Duodenal mucosa (tissue), 2 donors: ENCODE measurements around the gene ZFPM1.

Experiments used
- H3K27ac ChIP-seq: one replicate; pipeline ENCODE4 v1.7.0; 2013; ENCODE audit warnings: low read depth, low read length
- H3K27me3 ChIP-seq, 2 donors: one replicate each; pipeline ENCODE4 v1.7.0; 2013; ENCODE audit warnings: low read length in 2 of 2, control low read depth in 1 of 2; ENCODE audit not compliant: insufficient read depth in 2 of 2, control insufficient read depth in 1 of 2
- H3K36me3 ChIP-seq, 2 donors: one replicate each; pipeline ENCODE4 v1.7.0; 2013; ENCODE audit warnings: low read length in 2 of 2, control low read depth in 1 of 2; ENCODE audit not compliant: insufficient read depth in 2 of 2, control insufficient read depth in 1 of 2
- H3K4me1 ChIP-seq, 2 donors: one replicate each; pipeline ENCODE4 v1.7.0; 2013; ENCODE audit warnings: low read length in 2 of 2, control low read depth in 1 of 2; ENCODE audit not compliant: insufficient read depth in 2 of 2, control insufficient read depth in 1 of 2
- H3K4me3 ChIP-seq, 2 donors: one replicate each; pipeline ENCODE4 v1.7.0; 2013; ENCODE audit warnings: low read length in 2 of 2, low read depth in 1 of 2
- H3K9ac ChIP-seq, 2 donors: one replicate each; pipeline ENCODE4 v1.7.0; 2013; ENCODE audit warnings: low read length in 2 of 2, low read depth in 1 of 2
- H3K9me3 ChIP-seq, 2 donors: one replicate each; pipeline ENCODE4 v1.7.0; 2013; ENCODE audit warnings: low read length in 2 of 2, control low read depth in 1 of 2; ENCODE audit not compliant: control insufficient read depth in 1 of 2

ZFPM1 gene

DNA sequence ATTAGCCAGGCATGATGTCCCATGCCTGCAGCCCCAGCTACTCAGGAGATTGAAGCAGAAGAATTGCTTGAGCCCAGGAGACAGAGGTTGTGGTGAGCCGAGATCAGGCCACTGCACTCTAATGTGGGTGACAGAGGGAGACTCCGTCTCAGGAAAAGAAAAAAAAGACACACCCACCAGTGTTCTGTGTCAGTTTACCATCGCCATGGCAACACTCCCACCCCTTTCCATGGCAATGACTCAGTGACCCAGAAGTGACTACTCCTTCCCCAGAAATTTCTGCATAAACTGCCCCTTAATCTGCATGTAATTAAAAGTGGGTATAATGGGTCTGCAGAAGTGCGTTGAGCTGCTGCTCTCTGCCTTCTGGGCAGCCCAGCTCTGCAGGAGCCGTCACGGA lies 113.1 kb downstream of the ZFPM1 start:
- Histone ChIP-seq H3K9ac (no peak overlapping the region), H3K9me3 (no peaks in the 10 kb centered on the region), H3K27me3 (no peaks in the 10 kb centered on the region), H3K27ac (no peak overlapping the region), H3K4me1 (peaks cover 9 to 12% of the 10 kb centered on the region in 2 donors), H3K36me3 (no peaks in the 10 kb centered on the region), H3K4me3 (no peak overlapping the region)

DNA sequence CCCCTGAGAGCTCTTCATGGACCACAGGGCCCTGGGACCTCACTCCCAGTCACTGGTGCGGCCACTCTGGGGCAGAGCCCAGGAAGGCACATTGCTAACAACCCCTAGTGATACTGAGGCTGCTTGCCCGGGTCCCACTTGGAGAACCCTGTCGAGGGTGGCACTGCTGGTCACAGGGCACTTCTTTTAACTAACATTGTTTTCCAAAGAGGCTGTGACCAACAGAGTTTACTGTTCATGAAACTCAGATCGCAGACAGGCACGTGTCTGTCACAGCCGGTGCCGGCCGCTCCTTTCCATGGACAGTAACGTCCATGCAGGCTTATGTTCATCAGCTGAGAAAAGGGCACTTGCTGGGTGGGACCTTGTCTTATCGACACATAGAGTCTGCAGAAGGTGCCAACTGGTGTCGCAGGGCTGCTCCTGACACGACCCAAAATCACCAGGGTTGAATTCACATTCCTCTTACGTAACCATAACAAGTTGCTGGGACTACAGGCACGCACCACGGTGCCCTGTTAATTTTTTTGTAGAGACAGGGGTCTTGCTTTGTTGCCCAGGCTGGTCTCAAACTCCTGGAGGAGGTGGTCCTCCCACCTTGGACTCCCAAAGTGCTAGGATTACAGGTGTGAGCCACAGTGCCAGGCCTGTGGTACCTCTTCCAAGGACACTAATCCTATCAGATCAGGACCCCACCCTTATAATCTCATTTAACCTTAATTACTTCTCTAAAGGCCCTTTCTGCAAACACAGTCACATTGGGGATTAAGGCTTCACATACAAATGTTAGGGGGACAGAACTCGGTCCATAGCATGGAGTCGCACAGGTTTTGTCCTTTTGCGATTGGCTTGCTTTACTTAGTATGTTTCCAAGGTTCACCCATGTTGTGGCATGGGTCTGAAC lies 115.9 kb downstream of the ZFPM1 start:
- Histone ChIP-seq H3K4me3 (peak overlapping the region; percentile 82 to 83), H3K4me1 (peaks cover 18 to 25% of the 10 kb centered on the region in 2 donors), H3K9me3 (no peaks in the 10 kb centered on the region), H3K36me3 (peaks cover 9 to 15% of the 10 kb centered on the region in 2 donors), H3K27ac (no peak overlapping the region), H3K9ac (peak overlapping the region; percentile 68 to 80), H3K27me3 (no peaks in the 10 kb centered on the region)

DNA sequence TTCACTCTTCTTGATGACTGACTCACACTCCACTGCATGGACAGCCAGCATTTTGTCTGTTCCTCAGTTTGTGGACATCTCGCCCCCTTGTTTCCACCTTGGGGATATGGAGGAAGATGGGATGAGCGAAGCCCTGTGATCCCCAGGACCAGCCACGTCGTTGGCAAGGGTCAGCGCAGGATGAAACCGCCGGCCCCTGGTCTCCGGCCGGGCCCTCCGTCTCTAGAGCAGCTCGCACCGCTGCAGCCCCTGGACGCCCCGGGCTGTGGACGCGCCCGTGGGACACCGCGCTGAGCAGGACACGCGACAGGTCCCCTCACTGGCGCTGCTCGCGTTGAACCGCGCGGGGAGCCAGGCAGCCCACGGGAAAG lies 116.5 kb downstream of the ZFPM1 start:
- Histone ChIP-seq H3K4me1 (peaks cover 18 to 25% of the 10 kb centered on the region in 2 donors), H3K36me3 (peaks cover 9 to 15% of the 10 kb centered on the region in 2 donors), H3K27me3 (no peaks in the 10 kb centered on the region), H3K9me3 (no peaks in the 10 kb centered on the region), H3K27ac (no peak overlapping the region), H3K9ac (peak overlapping the region; percentile 68 to 80), H3K4me3 (peak overlapping the region; percentile 82 to 83)

- peak within 1 kb of the TSS; percentile 68 to 80 for H3K9ac ChIP-seq
- H3K27me3 ChIP-seq = no peaks in the 10 kb centered on the region
- peaks cover 18 to 25% of the 10 kb centered on the region in 2 donors for H3K4me1 ChIP-seq
- H3K4me3 ChIP-seq = peak within 1 kb of the TSS; percentile 85 to 87
- peaks cover 10 to 17% of the 10 kb centered on the region in 2 donors for H3K36me3 ChIP-seq
- H3K27ac ChIP-seq = peak within 1 kb of the TSS; percentile 77
- H3K9me3 ChIP-seq = no peaks in the 10 kb centered on the region
Measured at GRCh38 chr16:88569985-88570690, 117.1 kb downstream of the ZFPM1 start, which contains the start of gene ZC3H18. Gene ZC3H18, plus strand, starts transcription at chr16:88570403. Its CDS starts 6,721 bp downstream, at chr16:88577124.

DNA sequence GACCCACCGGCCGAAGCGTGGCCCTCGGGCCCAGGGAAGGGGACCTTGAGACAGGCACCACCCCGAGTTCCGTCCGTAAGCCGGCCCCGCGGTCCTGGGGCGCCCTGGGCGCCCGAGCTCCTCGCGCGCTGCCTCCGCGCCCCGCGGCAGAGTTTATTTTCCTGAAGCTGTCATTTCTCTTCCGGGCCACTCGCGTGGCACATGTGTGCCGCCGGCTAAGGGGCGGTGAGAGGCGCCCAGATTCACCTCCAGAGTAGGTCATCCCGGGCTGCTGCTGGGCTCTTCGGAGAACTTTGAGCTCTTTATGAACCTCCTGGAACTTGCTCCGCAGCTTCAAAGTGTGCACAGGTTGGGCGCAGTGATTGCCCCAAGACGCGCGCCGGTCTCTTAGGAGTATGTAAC lies 117.6 kb downstream of the ZFPM1 start:
- peak overlapping the region; percentile 58 to 76 for H3K9ac ChIP-seq

DNA sequence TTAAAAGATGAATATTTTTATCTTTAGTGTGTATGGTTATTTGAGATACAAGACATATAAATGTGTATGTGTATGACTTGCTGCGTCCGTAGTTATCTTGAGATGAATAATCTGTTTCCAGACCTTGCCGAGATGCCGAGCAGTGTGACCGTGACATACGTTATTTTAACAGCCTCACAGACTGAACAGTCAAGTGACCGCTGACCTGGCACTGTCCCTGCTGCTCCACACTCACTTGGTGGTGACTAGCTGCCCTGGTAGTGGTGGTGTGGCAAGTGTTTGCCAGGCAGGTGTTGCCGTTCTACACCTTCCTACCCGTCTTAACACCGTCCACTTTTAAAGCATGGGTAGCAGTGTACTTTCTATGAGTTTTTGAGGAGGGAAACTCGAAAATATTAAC lies 122.2 kb downstream of the ZFPM1 start:
- Histone ChIP-seq H3K4me1 (peaks cover 12 to 19% of the 10 kb centered on the region in 2 donors), H3K27ac (no peak overlapping the region), H3K27me3 (no peaks in the 10 kb centered on the region), H3K9ac (no peak overlapping the region), H3K9me3 (no peaks in the 10 kb centered on the region), H3K4me3 (no peak overlapping the region), H3K36me3 (peaks cover 33 to 64% of the 10 kb centered on the region in 2 donors)

More for the DNA sequence above, 117.6 kb downstream of the ZFPM1 start:
- Histone ChIP-seq H3K9me3 (no peaks in the 10 kb centered on the region), H3K36me3 (peaks cover 12 to 21% of the 10 kb centered on the region in 2 donors), H3K4me3 (peak overlapping the region; percentile 85 to 87), H3K27ac (peak overlapping the region; percentile 48), H3K4me1 (peaks cover 18 to 25% of the 10 kb centered on the region in 2 donors), H3K27me3 (no peaks in the 10 kb centered on the region)

DNA sequence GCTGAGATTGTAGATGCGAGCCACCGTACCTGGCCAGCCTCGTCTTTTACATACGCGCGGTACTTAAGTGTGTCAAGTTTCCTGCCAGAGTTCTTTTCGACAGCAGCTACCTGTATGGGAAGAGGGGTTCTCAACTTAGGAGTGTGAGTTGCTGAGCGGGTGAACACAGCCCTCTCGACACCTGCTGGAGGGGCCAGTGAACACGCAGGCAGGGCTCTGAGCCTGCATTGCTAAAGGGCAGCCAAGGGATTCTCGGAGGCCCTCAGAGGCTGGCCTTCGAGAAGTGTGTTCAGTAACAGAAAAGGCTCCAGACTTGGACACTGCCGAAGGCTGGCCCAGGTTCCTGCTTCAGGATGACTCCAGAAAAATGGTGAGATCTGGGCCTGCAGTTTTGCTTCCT lies 123.2 kb downstream of the ZFPM1 start:
- Histone ChIP-seq H3K36me3 (peaks cover 33 to 74% of the 10 kb centered on the region in 2 donors), H3K27me3 (no peaks in the 10 kb centered on the region), H3K9ac (no peak overlapping the region), H3K9me3 (no peaks in the 10 kb centered on the region), H3K4me1 (peaks cover 8 to 12% of the 10 kb centered on the region in 2 donors), H3K27ac (no peak overlapping the region), H3K4me3 (no peak overlapping the region)

DNA sequence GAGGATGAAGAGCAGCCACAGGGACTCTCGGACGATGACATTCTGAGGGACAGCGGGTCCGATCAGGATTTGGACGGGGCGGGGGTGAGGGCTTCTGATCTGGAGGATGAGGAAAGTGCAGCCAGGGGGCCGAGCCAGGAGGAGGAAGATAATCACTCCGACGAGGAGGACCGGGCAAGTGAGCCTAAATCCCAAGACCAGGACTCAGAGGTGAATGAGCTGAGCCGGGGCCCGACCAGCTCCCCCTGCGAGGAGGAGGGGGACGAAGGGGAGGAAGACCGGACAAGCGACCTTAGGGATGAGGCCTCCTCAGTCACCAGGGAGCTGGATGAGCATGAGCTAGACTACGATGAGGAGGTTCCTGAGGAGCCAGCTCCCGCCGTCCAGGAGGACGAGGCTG lies 124.1 kb downstream of the ZFPM1 start:
- Histone ChIP-seq H3K36me3 (peaks cover 38 to 79% of the 10 kb centered on the region in 2 donors), H3K9ac (no peak overlapping the region), H3K4me3 (no peak overlapping the region), H3K4me1 (peaks cover 0 to 3% of the 10 kb centered on the region in 2 donors), H3K9me3 (no peaks in the 10 kb centered on the region), H3K27ac (no peak overlapping the region), H3K27me3 (no peaks in the 10 kb centered on the region)

DNA sequence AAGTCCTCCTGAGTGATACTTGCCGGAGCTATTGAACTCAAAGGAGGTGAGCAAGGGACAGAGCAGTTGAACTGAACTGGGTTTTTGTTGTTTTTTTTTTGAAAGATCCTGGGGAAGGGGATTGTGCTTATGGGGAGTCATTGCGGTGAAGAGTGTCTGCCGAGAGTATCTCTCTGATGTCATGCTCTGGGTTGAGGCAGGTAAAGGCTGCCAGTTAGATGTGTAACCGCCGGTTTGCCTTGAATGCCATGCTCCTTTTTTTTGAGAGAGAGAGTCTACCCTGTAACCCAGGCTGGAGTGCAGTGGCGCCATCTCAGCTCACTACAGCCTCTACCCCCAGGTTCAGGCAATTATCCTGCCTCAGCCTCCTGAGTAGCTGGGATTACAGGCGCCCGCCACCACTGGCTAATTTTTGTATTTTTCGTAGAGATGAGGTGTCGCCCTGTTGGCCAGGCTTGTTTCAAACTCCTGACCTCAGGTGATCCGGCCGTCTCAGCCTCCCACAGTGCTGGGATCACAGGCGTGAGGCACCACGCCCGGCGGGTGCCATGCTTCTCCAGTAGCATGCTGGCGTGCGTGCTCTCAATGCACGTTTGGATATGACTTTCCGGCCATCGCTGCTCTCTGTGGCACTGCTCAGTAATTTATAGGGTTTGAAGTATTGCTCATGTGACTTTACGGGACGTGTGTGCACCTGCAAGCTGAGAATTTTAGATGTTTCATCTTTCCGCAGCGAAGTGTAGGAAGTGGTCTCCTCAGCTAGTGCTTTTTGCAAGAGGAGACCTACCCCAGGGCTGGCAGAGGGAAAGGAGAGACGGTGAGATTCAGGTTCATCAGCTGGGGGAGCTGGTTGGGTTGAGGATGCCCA lies 125.6 kb downstream of the ZFPM1 start:
- Histone ChIP-seq H3K27ac (no peak overlapping the region), H3K27me3 (no peaks in the 10 kb centered on the region), H3K4me1 (no peaks in the 10 kb centered on the region), H3K9ac (no peak overlapping the region), H3K36me3 (peaks cover 38 to 81% of the 10 kb centered on the region in 2 donors), H3K9me3 (no peaks in the 10 kb centered on the region), H3K4me3 (no peak overlapping the region)
